ENCODE data around the gene PCDHB12. TPM values are rescaled to one million over a fixed set of nuclear protein-coding genes. Genes with fewer than 3 reads are reported as not detected.
"Not testable (repeated sequence)": the region's sequence is repeated elsewhere in the genome, so short reads cannot be mapped to it uniquely, and the experiment has no call there.

Gene PCDHB12
- 1 to 10 TPM; 4.9 to 8.6 (median 5.5) TPM for polyA plus RNA-seq (ENCODE audit: insufficient read length in 4 of 4)

DNA sequence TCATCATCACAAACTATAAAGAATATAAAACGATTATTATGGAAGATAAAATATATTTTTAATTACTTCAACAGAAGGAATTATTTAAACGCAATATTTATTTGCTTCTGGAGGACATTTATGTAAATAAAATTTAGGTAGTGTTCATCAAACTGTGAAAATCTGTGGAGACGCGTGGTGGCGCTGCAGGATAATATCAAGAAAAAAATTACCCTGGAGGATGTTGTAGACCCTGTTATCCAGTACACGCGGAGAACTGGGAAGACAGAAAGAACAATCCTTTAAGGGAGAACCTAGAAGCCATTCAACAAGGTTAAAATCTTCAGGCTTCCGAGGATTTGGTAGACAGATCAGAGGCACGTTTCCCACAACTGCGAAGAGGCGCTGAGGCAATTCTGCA is at the start of gene PCDHB12:
TSS of gene PCDHB12 (plus strand) at position 242 of the 400 bp plus-strand sequence. CDS start 189 bp downstream, outside the sequence.
- DNase-seq (ENCODE audit: low read depth in 4 of 4, low spot score in 3 of 4) = no peak

DNA sequence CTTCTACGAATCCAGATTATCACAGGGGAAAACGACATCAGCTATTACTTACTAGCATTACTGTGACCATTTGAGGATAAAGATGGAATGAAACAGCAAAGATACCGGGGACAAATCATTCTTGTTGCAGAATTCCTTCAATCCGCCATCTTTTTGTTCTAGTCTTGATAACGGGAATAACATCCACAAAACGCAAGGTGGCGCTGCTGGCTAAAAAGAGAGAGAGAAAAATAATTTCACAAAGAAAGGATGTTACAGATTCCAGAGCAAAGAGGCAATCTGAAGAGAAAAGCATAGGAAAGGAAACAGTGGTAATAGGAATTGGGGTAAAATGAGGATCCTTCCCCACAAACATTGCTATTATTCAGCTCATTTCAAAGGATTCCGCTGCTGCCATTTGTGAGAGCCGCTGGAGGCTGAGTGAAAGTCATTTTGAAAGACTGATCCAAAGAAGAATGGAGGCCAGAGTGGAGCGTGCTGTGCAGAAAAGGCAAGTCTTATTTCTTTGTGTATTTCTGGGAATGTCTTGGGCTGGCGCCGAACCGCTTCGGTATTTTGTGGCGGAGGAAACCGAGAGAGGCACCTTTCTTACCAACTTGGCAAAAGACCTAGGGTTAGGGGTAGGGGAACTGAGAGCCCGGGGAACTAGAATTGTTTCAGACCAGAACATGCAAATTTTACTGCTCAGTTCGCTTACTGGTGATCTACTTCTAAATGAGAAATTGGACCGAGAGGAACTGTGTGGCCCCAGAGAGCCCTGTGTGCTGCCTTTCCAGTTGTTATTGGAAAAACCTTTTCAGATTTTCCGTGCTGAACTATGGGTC is 35.9 kb upstream of the PCDHB12 start, which contains the start of gene PCDHB7:
TSS of gene PCDHB7 (plus strand) at position 264 of the 824 bp plus-strand sequence. CDS start at position 456, 192 bp downstream.
- DNase-seq (ENCODE audit: low read depth in 4 of 4, low spot score in 3 of 4) = no peak

DNA sequence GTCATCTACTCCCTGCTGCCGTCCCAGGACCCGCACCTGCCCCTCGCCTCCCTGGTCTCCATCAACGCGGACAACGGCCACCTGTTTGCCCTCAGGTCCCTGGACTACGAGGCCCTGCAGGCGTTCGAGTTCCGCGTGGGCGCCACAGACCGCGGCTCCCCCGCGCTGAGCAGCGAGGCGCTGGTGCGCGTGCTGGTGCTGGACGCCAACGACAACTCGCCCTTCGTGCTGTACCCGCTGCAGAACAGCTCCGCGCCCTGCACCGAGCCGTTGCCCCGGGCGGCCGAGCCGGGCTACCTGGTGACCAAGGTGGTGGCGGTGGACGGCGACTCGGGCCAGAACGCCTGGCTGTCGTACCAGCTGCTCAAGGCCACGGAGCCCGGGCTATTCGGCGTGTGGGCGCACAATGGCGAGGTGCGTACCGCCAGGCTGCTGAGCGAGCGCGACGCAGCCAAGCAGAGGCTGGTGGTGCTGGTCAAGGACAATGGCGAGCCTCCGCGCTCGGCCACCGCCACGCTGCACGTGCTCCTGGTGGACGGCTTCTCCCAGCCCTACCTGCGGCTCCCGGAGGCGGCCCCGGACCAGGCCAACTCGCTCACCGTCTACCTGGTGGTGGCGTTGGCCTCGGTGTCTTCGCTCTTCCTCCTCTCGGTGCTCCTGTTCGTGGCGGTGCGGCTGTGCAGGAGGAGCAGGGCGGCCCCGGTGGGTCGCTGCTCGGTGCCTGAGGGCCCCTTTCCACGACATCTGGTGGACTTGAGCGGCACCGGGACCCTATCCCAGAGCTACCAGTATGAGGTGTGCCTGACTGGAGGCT is 34.0 kb upstream of the PCDHB12 start:
- not testable (repeated sequence) for DNase-seq (ENCODE audit: low read depth in 4 of 4, low spot score in 3 of 4)

DNA sequence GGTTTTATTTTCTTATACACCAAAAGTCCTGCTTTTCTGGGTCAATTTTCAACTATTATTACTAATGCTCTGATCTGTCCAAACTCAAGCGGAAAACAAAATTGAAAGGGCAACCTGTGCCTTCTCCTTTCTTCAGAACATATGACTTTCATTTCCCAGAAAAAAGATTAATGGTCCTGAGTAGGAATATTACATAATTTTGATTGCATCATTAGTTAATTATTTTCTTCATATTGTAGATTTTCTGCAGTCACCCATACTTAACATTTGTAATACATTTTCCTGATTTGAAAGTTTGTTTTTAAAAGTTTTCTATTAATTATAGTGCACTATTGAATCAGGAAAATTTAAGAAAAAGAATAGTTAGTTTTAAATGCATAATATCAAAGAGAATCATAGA is 32.6 kb upstream of the PCDHB12 start:
- DNase-seq (ENCODE audit: low read depth in 4 of 4, low spot score in 3 of 4) = no peak

DNA sequence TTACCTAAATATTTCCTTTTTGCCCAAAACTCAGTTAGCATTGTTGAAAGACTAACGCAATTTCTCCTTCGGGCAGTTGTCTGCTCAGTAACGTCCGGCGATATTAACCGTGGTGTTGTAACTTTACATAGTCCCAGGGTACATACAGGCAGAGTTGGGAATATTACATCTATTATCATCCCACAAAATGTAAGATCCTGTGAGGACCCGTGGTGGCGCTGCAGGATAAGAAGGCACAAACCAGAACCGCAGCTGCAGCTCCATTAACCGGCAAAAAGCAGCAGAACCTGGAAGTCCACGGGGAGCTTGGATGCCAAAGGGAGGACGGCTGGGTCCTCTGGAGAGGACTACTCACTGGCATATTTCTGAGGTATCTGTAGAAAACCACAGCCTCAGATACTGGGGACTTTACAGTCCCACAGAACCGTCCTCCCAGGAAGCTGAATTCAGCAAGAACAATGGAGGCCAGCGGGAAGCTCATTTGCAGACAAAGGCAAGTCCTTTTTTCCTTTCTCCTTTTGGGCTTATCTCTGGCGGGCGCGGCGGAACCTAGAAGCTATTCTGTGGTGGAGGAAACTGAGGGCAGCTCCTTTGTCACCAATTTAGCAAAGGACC is 30.8 kb upstream of the PCDHB12 start, which contains the start of gene PCDHB8:
TSS of gene PCDHB8 (plus strand) at position 214 of the 615 bp plus-strand sequence. CDS start at position 459, 245 bp downstream.
- DNase-seq (ENCODE audit: low read depth in 4 of 4, low spot score in 3 of 4) = not testable (repeated sequence)

DNA sequence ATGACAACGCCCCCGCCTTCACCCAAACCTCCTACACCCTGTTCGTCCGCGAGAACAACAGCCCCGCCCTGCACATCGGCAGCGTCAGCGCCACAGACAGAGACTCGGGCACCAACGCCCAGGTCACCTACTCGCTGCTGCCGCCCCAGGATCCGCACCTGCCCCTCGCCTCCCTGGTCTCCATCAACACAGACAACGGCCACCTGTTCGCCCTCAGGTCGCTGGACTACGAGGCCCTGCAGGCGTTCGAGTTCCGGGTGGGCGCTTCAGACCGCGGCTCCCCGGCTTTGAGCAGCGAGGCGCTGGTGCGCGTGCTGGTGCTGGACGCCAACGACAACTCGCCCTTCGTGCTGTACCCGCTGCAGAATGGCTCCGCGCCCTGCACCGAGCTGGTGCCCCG is 29.1 kb upstream of the PCDHB12 start:
- not testable (repeated sequence) for DNase-seq (ENCODE audit: low read depth in 4 of 4, low spot score in 3 of 4)

DNA sequence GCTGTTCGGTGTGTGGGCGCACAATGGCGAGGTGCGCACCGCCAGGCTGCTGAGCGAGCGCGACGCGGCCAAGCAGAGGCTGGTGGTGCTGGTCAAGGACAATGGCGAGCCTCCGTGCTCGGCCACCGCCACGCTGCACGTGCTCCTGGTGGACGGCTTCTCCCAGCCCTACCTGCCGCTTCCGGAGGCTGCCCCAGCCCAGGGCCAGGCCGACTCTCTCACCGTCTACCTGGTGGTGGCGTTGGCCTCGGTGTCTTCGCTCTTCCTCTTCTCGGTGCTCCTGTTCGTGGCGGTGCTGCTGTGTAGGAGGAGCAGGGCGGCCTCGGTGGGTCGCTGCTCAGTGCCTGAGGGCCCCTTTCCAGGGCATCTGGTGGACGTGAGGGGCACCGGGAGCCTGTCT is 28.6 kb upstream of the PCDHB12 start:
- not testable (repeated sequence) for DNase-seq (ENCODE audit: low read depth in 4 of 4, low spot score in 3 of 4)

DNA sequence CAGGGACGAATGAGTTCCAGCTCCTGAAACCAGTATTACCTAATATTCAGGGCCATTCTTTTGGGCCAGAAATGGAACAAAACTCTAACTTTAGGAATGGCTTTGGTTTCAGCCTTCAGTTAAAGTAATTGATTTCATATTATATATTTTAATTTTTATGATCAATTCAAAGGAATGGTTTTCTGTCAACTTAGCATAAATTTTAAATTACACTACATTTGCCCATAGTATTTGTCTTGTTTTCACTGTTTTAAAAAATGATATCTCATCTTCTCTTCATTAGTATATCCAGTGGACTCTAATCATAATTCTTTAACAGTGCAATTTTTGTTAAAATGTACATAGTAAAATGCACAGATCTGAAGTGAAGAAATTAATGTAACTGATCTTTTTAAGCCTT is 28.2 kb upstream of the PCDHB12 start:
- DNase-seq (ENCODE audit: low read depth in 4 of 4, low spot score in 3 of 4) = no peak

DNA sequence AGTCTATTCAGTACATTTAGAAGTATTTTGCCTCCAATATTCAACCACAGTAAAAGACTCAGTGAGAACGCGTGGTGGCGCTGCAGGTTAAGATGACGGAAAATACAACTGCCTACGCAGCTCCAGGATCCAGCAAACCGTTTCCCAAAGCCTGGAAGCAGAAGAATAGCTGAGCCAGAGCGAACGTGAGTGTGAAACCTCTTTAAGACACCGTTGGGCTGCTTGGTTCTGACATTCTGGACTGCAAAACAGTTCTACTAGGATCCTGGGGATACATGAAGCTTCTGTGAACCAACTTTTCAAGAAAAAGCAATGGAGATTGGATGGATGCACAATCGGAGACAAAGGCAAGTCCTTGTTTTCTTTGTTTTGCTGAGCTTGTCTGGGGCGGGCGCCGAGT is 26.3 kb upstream of the PCDHB12 start, which contains the start of gene PCDHB16:
TSS of gene PCDHB16 (plus strand) at position 140 of the 400 bp plus-strand sequence. CDS start at position 313, 173 bp downstream.
- DNase-seq (ENCODE audit: low read depth in 4 of 4, low spot score in 3 of 4) = no peak

DNA sequence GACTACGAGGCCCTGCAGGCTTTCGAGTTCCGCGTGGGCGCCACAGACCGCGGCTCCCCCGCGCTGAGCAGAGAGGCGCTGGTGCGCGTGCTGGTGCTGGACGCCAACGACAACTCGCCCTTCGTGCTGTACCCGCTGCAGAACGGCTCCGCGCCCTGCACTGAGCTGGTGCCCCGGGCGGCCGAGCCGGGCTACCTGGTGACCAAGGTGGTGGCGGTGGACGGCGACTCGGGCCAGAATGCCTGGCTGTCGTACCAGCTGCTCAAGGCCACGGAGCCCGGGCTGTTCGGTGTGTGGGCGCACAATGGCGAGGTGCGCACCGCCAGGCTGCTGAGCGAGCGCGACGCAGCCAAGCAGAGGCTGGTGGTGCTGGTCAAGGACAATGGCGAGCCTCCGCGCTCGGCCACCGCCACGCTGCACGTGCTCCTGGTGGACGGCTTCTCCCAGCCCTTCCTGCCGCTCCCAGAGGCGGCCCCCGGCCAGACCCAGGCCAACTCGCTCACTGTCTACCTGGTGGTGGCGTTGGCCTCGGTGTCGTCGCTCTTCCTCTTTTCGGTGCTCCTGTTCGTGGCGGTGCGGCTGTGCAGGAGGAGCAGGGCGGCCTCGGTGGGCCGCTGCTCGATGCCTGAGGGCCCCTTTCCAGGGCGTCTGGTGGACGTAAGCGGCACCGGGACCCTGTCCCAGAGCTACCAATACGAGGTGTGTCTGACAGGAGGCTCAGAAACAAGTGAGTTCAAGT is 24.2 kb upstream of the PCDHB12 start:
- not testable (repeated sequence) for DNase-seq (ENCODE audit: low read depth in 4 of 4, low spot score in 3 of 4)

DNA sequence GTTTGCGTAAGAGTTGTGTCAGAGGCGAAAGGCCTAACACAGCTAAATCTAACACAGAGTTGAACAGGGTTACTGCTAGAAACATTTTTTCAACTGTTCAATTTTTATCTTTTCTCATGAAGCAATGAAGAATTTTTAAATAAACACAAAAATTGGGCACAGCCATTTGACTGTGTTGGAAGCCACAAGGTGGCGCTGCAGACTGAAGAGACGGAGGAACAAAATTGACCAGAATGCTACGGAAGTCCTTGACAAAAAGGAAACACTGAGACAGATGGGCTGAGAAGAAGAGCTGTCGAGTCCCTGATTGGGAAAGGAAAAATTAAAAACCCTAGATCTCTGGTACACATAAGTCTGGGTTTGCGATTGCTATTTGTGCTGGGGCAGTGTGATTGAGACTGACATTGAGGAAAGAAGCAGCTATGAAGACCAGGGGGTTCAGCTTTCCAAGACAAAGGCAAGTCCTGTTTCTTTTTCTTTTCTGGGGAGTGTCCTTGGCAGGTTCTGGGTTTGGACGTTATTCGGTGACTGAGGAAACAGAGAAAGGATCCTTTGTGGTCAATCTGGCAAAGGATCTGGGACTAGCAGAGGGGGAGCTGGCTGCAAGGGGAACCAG is 21.5 kb upstream of the PCDHB12 start, which contains the start of gene PCDHB9:
TSS of gene PCDHB9 (plus strand) at position 265 of the 616 bp plus-strand sequence. CDS start at position 423, 158 bp downstream.
- DNase-seq (ENCODE audit: low read depth in 4 of 4, low spot score in 3 of 4) = no peak

DNA sequence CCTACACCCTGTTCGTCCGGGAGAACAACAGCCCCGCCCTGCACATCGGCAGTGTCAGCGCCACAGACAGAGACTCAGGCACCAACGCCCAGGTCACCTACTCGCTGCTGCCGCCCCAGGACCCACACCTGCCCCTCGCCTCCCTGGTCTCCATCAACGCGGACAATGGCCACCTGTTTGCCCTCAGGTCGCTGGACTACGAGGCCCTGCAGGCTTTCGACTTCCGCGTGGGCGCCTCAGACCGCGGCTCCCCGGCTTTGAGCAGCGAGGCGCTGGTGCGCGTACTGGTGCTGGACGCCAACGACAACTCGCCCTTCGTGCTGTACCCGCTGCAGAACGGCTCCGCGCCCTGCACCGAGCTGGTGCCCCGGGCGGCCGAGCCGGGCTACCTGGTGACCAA is 19.8 kb upstream of the PCDHB12 start:
- DNase-seq (ENCODE audit: low read depth in 4 of 4, low spot score in 3 of 4) = not testable (repeated sequence)

DNA sequence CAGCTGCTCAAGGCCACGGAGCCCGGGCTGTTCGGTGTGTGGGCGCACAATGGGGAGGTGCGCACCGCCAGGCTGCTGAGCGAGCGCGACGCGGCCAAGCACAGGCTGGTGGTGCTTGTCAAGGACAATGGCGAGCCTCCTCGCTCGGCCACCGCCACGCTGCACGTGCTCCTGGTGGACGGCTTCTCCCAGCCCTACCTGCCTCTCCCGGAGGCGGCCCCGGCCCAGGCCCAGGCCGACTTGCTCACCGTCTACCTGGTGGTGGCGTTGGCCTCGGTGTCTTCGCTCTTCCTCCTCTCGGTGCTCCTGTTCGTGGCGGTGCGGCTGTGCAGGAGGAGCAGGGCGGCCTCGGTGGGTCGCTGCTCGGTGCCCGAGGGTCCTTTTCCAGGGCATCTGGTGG is 19.4 kb upstream of the PCDHB12 start:
- DNase-seq (ENCODE audit: low read depth in 4 of 4, low spot score in 3 of 4) = not testable (repeated sequence)

DNA sequence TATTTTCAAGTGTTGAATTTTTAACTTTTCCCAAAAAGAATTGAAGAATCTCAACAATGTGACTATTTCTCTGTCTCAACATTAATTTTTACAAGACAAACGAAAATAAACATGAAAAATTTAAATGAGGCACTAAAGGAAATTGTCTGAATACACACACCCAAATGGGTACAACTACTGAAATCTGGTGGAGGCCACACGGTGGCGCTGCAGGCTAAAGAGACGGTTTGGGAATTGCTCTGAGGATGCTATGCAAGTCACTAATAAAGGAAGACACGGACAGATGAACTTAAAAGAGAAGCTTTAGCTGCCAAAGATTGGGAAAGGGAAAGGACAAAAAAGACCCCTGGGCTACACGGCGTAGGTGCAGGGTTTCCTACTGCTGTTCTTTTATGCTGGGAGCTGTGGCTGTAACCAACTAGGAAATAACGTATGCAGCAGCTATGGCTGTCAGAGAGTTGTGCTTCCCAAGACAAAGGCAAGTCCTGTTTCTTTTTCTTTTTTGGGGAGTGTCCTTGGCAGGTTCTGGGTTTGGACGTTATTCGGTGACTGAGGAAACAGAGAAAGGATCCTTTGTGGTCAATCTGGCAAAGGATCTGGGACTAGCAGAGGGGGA is 16.3 kb upstream of the PCDHB12 start, which contains the start of gene PCDHB10:
TSS of gene PCDHB10 (plus strand) at position 244 of the 616 bp plus-strand sequence. CDS start at position 444, 200 bp downstream.
- no peak for DNase-seq (ENCODE audit: low read depth in 4 of 4, low spot score in 3 of 4)

DNA sequence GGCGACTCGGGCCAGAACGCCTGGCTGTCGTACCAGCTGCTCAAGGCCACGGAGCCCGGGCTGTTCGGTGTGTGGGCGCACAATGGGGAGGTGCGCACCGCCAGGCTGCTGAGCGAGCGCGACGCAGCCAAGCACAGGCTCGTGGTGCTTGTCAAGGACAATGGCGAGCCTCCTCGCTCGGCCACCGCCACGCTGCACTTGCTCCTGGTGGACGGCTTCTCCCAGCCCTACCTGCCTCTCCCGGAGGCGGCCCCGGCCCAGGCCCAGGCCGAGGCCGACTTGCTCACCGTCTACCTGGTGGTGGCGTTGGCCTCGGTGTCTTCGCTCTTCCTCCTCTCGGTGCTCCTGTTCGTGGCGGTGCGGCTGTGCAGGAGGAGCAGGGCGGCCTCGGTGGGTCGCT is 14.2 kb upstream of the PCDHB12 start:
- DNase-seq (ENCODE audit: low read depth in 4 of 4, low spot score in 3 of 4) = not testable (repeated sequence)

DNA sequence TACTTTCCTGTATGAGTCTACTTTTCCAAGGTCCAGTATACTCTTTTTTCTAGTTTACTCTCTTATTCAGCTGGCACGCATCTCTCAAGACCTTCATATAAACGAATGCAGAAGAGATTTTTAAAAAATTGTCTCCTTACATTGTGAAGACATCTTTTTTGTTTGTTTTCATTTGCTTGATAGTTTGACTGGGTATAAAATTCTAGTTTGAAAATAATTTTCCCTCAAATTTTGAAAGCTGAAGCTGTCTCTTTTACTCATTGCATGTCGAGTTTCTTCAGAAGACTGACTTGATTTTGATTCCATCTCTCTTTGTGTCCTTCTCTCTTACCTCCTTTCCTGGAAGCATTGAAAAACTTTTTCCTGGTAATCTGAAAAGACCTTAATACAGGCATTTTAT is 12.2 kb upstream of the PCDHB12 start:
- DNase-seq (ENCODE audit: low read depth in 4 of 4, low spot score in 3 of 4) = no peak

DNA sequence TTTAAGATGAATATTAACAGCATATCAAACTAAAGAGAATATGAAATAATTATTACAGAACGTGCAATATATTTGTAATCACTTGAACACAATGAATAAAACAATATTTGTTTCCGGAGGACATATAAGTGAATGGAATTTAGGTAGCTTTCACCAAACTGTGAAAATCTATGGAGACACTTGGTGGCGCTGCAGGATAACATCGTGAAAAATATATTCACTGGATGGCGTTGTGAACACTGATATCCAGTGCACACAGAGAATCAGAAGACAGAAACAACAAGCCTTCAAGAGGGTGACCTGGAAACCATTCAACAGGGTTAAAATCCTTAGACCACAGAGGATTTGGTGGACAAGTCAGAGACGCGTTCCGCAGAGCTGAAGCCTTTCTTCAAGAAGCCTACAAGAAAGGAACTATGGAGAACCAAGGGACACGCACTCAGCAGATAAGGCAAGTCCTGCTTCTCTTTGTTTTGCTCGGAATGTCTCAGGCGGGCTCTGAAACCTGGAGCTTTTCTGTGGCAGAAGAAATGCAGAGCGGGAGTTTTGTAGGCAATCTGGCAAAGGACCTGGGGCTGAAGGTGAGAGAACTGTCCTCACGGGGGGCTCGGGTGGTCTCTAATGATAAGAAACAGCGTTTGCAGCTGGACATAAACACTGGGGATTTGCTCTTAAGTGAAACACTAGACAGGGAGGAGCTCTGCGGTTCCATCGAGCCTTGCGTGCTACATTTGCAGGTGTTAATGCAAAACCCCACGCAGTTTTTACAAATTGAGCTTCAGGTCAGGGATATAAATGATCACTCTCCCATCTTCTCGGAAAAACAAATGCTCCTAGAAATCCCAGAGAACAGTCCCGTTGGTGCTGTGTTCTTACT is 8.9 kb upstream of the PCDHB12 start, which contains the start of gene PCDHB11:
TSS of gene PCDHB11 (plus strand) at position 269 of the 877 bp plus-strand sequence. CDS start at position 417, 148 bp downstream.
- DNase-seq (ENCODE audit: low read depth in 4 of 4, low spot score in 3 of 4) = no peak

DNA sequence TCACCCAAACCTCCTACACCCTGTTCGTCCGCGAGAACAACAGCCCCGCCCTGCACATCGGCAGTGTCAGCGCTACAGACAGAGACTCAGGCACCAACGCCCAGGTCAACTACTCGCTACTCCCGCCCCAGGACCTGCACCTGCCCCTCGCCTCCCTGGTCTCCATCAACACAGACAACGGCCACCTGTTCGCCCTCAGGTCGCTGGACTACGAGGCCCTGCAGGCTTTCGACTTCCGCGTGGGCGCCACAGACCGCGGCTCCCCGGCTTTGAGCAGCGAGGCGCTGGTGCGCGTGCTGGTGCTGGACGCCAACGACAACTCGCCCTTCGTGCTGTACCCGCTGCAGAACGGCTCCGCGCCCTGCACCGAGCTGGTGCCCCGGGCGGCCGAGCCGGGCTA is 7.4 kb upstream of the PCDHB12 start:
- DNase-seq (ENCODE audit: low read depth in 4 of 4, low spot score in 3 of 4) = not testable (repeated sequence)
